Colonic mucosa (tissue), 4 donors: ENCODE data around the gene MPP3. TPM values are rescaled to one million over a fixed set of nuclear protein-coding genes. Genes with fewer than 3 reads are reported as not detected.

Source experiments
- DNase-seq: peaks from one replicate; pipeline ENCODE4 v3.0.0-alpha.2; 2020
- H3K27ac ChIP-seq: fragments of 200-600 bp; one replicate; pipeline ENCODE4 v1.8.0; 2021
- H3K27me3 ChIP-seq: fragments of 200-600 bp; one replicate; pipeline ENCODE4 v1.8.0; 2021
- H3K36me3 ChIP-seq: fragments of 200-600 bp; one replicate; pipeline ENCODE4 v1.8.0; 2021
- H3K4me1 ChIP-seq: fragments of 200-600 bp; one replicate; pipeline ENCODE4 v1.8.0; 2021; ENCODE audit warnings: mild to moderate bottlenecking
- H3K4me3 ChIP-seq: fragments of 200-600 bp; one replicate; pipeline ENCODE4 v1.8.0; 2021
- H3K9ac ChIP-seq, 2 donors: one replicate each; pipeline ENCODE4 v1.7.0; 2013; ENCODE audit warnings: control low read depth in 2 of 2, low read depth in 2 of 2, low read length in 2 of 2
- H3K9me3 ChIP-seq: fragments of 200-600 bp; one replicate; pipeline ENCODE4 v1.8.0; 2021
- CTCF ChIP-seq: fragments of 200-600 bp; IDR thresholded peaks from one replicate; pipeline ENCODE4 v1.8.0; 2022; ENCODE audit warnings: antibody characterized with exemption, mild to moderate bottlenecking
- intact Hi-C: fragments of 100-400 bp; cut with DNase I; formaldehyde crosslinking; loops from one replicate; pipeline ENCODE4 v1.14.1; 2022
- total RNA-seq, 2 donors: library from RNA; stranded (reverse); fragmentation: NEBNext Ultra II Directional in 1 of 2; extraction: Animal tissue kit (Norgen Biotek cat#: 25700) in 1 of 2; gene quantifications; one replicate each; pipeline ENCODE4 v1.2.1, GENCODE V29; 2021
- donor health status: healthy.
- donor health status: DM: no; HTN: no; CAD: no.
- donor health status: DM: no; HTN: no; CAD: no.

MPP3 gene
- total RNA-seq, 2 donors from 2014 or later: 1.9 to 3.1 TPM

GRCh38 chr17:43857141-43857540 lies 24.2 kb upstream of the MPP3 start:
- DNase-seq: no peak
- Histone ChIP-seq H3K27me3 (no peaks in the 10 kb centered on the region), H3K27ac (no peak overlapping the region), H3K36me3 (no peaks in the 10 kb centered on the region), H3K4me3 (no peak overlapping the region), H3K9me3 (no peaks in the 10 kb centered on the region), H3K4me1 (no peaks in the 10 kb centered on the region), H3K9ac (no peak overlapping the region)
- TF ChIP-seq CTCF: no peak
- intact Hi-C loops: no loop called here

GRCh38 chr17:43856141-43856540 lies 23.2 kb upstream of the MPP3 start:
- intact Hi-C loops: no loop called here
- no peak for TF ChIP-seq CTCF
- Histone ChIP-seq H3K4me1 (no peaks in the 10 kb centered on the region), H3K27me3 (no peaks in the 10 kb centered on the region), H3K36me3 (no peaks in the 10 kb centered on the region), H3K4me3 (no peak overlapping the region), H3K9ac (no peak overlapping the region), H3K27ac (no peak overlapping the region), H3K9me3 (no peaks in the 10 kb centered on the region)
- DNase-seq: no peak

- Histone ChIP-seq H3K27ac (no peak overlapping the region), H3K36me3 (no peaks in the 10 kb centered on the region), H3K27me3 (no peaks in the 10 kb centered on the region), H3K4me1 (no peaks in the 10 kb centered on the region), H3K4me3 (no peak overlapping the region), H3K9me3 (no peaks in the 10 kb centered on the region), H3K9ac (no peak overlapping the region)
- no peak for DNase-seq
- intact Hi-C loops: no loop called here
- TF ChIP-seq CTCF: no peak
Observed at GRCh38 chr17:43855061-43855460, 22.1 kb upstream of the MPP3 start.

- no peak for TF ChIP-seq CTCF
- Histone ChIP-seq H3K27me3 (no peaks in the 10 kb centered on the region), H3K9me3 (no peaks in the 10 kb centered on the region), H3K4me1 (no peaks in the 10 kb centered on the region), H3K4me3 (no peak overlapping the region), H3K27ac (no peak overlapping the region), H3K9ac (no peak overlapping the region), H3K36me3 (no peaks in the 10 kb centered on the region)
- intact Hi-C loops: no loop called here
- no peak for DNase-seq
Observed at GRCh38 chr17:43854498-43854897, 21.6 kb upstream of the MPP3 start.

- Histone ChIP-seq H3K36me3 (no peaks in the 10 kb centered on the region), H3K4me1 (no peaks in the 10 kb centered on the region), H3K9ac (no peak overlapping the region), H3K9me3 (no peaks in the 10 kb centered on the region), H3K27ac (no peak overlapping the region), H3K4me3 (no peak overlapping the region), H3K27me3 (no peaks in the 10 kb centered on the region)
- DNase-seq: no peak
- no peak for TF ChIP-seq CTCF
- intact Hi-C loops: no loop called here
Observed at GRCh38 chr17:43853546-43853945, 20.6 kb upstream of the MPP3 start.

- no peak overlapping the region for H3K4me3 ChIP-seq
- intact Hi-C loops: no loop called here
- no peak overlapping the region for H3K9ac ChIP-seq
- no peak for DNase-seq
- H3K36me3 ChIP-seq: no peaks in the 10 kb centered on the region
- H3K27ac ChIP-seq: no peak overlapping the region
- no peaks in the 10 kb centered on the region for H3K27me3 ChIP-seq
- H3K9me3 ChIP-seq: no peaks in the 10 kb centered on the region
- H3K4me1 ChIP-seq: no peaks in the 10 kb centered on the region
- TF ChIP-seq CTCF: no peak
Observed at GRCh38 chr17:43852571-43852970, 19.6 kb upstream of the MPP3 start.
